ENCODE results near the gene KRT4. TPM values are rescaled to one million over a fixed set of nuclear protein-coding genes. Genes with fewer than 3 reads are reported as not detected.

Gene KRT4
- total and polyA plus RNA-seq, 2 experiments from 2014 or later: not detected

GRCh38 chr12:52782502-52782901, 31.4 kb downstream of the KRT4 start:
- TF ChIP-seq POLR2AphosphoS5 (IDR thresholded peaks at IDR 0.05; ENCODE audit: low read depth) (no peak), ZNF462 (CRISPR knock-in tag; IDR thresholded peaks at IDR 0.05) (no peak), EZH2 (IDR thresholded peaks at IDR 0.05; ENCODE audit: low read depth, unreplicated experiment) (no peak), STAT1 (IDR thresholded peaks at IDR 0.05; ENCODE audit: unreplicated experiment) (no peak), CREB1 (CRISPR knock-in tag; IDR thresholded peaks at IDR 0.05; ENCODE audit: low read depth) (no peak), ZNF114 (CRISPR knock-in tag; IDR thresholded peaks at IDR 0.05) (no peak), JUNB (IDR thresholded peaks at IDR 0.05; ENCODE audit: unreplicated experiment) (no peak), ZNF331 (CRISPR knock-in tag; IDR thresholded peaks at IDR 0.05; ENCODE audit: low read depth) (no peak), CTCF (conservative IDR thresholded peaks at IDR 0.05; ENCODE audit: low read depth in 2 of 2) (no peak), NANOG (IDR thresholded peaks at IDR 0.05; ENCODE audit: borderline replicate concordance) (no peak), ETS1 (IDR thresholded peaks at IDR 0.05) (no peak), REST (IDR thresholded peaks at IDR 0.05; ENCODE audit: unreplicated experiment) (no peak), EZH2phosphoT487 (IDR thresholded peaks at IDR 0.05; ENCODE audit: unreplicated experiment) (no peak)
- no peaks in the 10 kb centered on the region for H3K27me3 Mint-ChIP-seq (ENCODE audit: insufficient read depth, low read depth, poor library complexity)

More at GRCh38 chr12:52782502-52782901, 31.4 kb downstream of the KRT4 start:
- Histone ChIP-seq H3K27ac (ENCODE audit: low read depth) (no peak overlapping the region), H3K4me1 (ENCODE audit: insufficient read depth) (no peaks in the 10 kb centered on the region), H3K4me2 (no peak overlapping the region), H3K9me2 (ENCODE audit: insufficient read depth) (no peaks in the 10 kb centered on the region), H3F3A (replicated peaks; ENCODE audit: low read depth) (no peaks in the 10 kb centered on the region), H3K36me3 (ENCODE audit: insufficient read depth) (no peaks in the 10 kb centered on the region), H4K20me1 (replicated peaks; ENCODE audit: insufficient read depth) (no peaks in the 10 kb centered on the region), H3K27me3 (ENCODE audit: insufficient read depth) (no peaks in the 10 kb centered on the region), H3K79me2 (replicated peaks; ENCODE audit: insufficient read depth) (no peaks in the 10 kb centered on the region), H2AFZ (no peak overlapping the region), H3K4me3 (no peak overlapping the region)
- Mint-ChIP-seq H3K4me1 (no peaks in the 10 kb centered on the region; the same call in 2 of the 3 replicates), H3K27ac (no peak overlapping the region), H3K4me3 (no peak overlapping the region), H3K9me3 (no peaks in the 10 kb centered on the region), H3K36me3 (ENCODE audit: low read depth) (no peaks in the 10 kb centered on the region)
- no peak for ATAC-seq
- DNase-seq (ENCODE audit: low spot score): no peak
